PC-3 (cell line): Measurements from ENCODE around the gene SH3RF3.

Source experiments
- EZH2 ChIP-seq: fragments of 300-600 bp; sonication (generic); IDR thresholded peaks from one replicate; pipeline ENCODE4 v1.6.1; 2017; ENCODE audit warnings: antibody characterized with exemption, mild to moderate bottlenecking, low read length; ENCODE audit not compliant: unreplicated experiment
- EZH2phosphoT487 ChIP-seq: fragments of 300-600 bp; sonication (generic); IDR thresholded peaks from 2 replicates; pipeline ENCODE4 v1.6.1; 2018; ENCODE audit warnings: mild to moderate bottlenecking, antibody characterized with exemption, low read length, borderline replicate concordance
- TF ChIP-seq, protein P1 (sequence below): fragments of 300-600 bp; sonication (generic); conservative IDR thresholded peaks from 2 replicates; pipeline ENCODE4 v1.5.1; 2017; ENCODE audit warnings: antibody characterized with exemption, low read depth, mild to moderate bottlenecking, low read length

DNA sequence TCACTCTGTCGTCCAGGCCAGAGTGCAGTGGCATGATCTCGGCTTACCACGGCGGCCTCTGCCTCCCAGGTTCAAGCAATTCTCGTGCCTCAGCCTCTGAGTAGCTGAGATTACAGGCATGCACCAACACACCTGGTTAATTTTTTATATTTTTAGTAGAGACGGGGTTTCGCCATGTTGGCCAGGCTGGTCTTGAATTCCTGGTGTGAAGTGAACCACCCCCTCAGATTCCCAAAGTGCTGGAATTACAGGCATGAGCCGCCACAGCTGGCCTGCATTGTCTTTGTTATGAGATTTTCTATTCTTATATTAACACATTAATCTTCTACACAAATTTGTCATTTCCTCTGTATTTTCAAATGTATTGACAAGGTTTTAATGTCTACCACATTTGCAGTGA is 409.5 kb downstream of the SH3RF3 start:
- TF ChIP-seq, protein P1, sequence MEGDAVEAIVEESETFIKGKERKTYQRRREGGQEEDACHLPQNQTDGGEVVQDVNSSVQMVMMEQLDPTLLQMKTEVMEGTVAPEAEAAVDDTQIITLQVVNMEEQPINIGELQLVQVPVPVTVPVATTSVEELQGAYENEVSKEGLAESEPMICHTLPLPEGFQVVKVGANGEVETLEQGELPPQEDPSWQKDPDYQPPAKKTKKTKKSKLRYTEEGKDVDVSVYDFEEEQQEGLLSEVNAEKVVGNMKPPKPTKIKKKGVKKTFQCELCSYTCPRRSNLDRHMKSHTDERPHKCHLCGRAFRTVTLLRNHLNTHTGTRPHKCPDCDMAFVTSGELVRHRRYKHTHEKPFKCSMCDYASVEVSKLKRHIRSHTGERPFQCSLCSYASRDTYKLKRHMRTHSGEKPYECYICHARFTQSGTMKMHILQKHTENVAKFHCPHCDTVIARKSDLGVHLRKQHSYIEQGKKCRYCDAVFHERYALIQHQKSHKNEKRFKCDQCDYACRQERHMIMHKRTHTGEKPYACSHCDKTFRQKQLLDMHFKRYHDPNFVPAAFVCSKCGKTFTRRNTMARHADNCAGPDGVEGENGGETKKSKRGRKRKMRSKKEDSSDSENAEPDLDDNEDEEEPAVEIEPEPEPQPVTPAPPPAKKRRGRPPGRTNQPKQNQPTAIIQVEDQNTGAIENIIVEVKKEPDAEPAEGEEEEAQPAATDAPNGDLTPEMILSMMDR = no peak
- TF ChIP-seq EZH2 (no peak), EZH2phosphoT487 (no peak)
